Activated naive CD8-positive, alpha-beta T cell treated with anti-CD3 and anti-CD28 coated beads for 36 hours (primary cell): ENCODE results near the gene TRANK1. TPM values are rescaled to one million over a fixed set of nuclear protein-coding genes. Genes with fewer than 3 reads are reported as not detected.
A peak's percentile ranks its signal among the peaks of the same experiment; 100 is the strongest.

Experiments used
- DNase-seq: peaks from one replicate; pipeline ENCODE4 v3.0.0; 2021
- H3K27ac Mint-ChIP-seq: one replicate; pipeline ENCODE4 v1.8.0; 2022; ENCODE audit warnings: mild to moderate bottlenecking, moderate library complexity, mixed read lengths
- H3K27me3 Mint-ChIP-seq: one replicate; pipeline ENCODE4 v1.8.0; 2022; ENCODE audit warnings: mild to moderate bottlenecking, mixed read lengths
- H3K36me3 Mint-ChIP-seq: one replicate; pipeline ENCODE4 v1.8.0; 2021; ENCODE audit warnings: mild to moderate bottlenecking, mixed read lengths
- H3K4me1 Mint-ChIP-seq: one replicate; pipeline ENCODE4 v1.8.0; 2021; ENCODE audit warnings: mixed read lengths
- H3K4me3 Mint-ChIP-seq: one replicate; pipeline ENCODE4 v1.8.0; 2022; ENCODE audit warnings: mild to moderate bottlenecking, moderate library complexity, mixed read lengths
- H3K9me3 Mint-ChIP-seq: one replicate; pipeline ENCODE4 v1.8.0; 2022; ENCODE audit warnings: mixed read lengths
- total RNA-seq, 2 experiments: library from RNA; stranded (reverse); gene quantifications; one replicate each; pipeline ENCODE4 v1.2.3, GENCODE V29; 2021

TRANK1 gene
- total RNA-seq, 2 experiments from 2014 or later, result 17.2 to 20.7 TPM

DNA sequence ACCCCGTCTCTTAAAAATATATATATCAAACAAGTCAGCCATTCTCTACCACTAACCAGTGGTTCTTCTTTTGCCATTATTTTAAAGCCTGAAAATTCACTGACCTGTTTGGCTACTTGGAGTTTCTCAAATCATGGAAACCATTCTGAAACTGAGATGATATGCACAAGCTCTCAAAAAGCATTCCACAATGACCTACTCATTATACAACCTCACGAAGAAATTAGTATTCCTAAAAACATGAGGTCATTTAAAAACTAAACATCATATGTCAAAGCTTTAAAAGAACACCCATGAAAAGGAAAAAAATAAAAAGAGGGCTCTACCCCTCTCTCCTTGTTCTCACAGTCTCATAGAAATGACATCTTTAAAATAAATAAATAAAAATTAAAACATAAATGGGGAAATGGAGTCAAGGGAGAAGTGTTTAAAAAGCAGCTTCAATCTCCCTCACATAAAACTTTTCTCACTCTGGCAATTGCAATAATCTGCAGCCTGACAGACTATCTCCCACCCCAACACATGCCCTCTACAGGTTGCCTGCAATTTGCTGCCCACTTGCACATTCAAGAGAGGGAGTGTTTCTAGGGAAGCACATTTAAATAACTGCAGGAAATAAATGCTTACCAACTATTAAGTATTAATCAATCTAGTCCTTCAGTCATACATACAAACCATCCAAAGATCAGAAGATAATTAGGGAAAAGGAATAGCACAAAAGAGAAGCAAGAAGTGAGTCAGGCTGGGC lies 73.3 kb downstream of the TRANK1 start:
- Mint-ChIP-seq H3K4me3 (no peak overlapping the region), H3K4me1 (peaks cover 16% of the 10 kb centered on the region), H3K9me3 (no peaks in the 10 kb centered on the region), H3K27ac (no peak overlapping the region), H3K27me3 (no peaks in the 10 kb centered on the region), H3K36me3 (no peaks in the 10 kb centered on the region)
- no peak for DNase-seq

DNA sequence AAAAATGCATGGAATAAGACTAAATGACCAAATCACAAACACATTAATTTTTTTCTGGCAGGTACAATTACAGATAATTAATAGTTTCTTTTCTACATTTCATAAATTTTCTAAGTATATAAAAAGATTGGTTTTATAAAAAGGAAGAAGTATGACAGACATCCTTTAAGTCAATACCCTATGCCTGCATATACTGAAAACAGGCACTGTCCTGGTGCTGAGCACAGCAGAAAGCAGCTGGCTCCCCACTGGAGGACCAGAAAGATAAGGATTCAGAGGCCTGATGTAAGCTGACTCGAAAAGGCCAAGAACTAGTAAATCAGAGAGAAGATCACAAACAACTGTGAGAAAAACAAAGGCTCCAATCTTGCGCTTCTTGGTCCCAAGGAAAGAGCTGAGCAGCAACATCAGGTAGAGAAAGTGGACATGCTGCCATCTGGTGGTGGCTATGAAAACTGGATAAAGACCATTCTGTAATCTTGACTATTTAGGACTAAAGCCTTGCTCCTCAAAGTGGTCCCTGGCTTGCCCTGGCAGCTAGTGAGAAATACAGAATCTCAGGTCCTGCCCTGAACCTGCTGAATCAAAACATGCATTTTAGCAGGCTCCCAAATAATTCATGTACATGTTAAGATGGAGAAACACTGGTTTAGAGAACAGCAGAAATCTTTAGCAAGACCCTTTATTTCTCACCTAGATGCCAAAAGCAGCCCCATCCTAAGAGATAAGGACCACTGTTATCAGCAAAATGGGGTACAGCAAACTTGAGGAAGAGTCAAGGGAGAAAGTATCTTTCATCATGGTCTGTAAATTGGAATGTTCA lies 76.0 kb downstream of the TRANK1 start:
- peak; percentile 40 for DNase-seq
- peaks cover 9% of the 10 kb centered on the region for H3K36me3 Mint-ChIP-seq
- no peak overlapping the region for H3K27ac Mint-ChIP-seq
- H3K4me3 Mint-ChIP-seq, result no peak overlapping the region
- no peaks in the 10 kb centered on the region for H3K27me3 Mint-ChIP-seq
- peaks cover 20% of the 10 kb centered on the region for H3K4me1 Mint-ChIP-seq
- H3K9me3 Mint-ChIP-seq, result no peaks in the 10 kb centered on the region

DNA sequence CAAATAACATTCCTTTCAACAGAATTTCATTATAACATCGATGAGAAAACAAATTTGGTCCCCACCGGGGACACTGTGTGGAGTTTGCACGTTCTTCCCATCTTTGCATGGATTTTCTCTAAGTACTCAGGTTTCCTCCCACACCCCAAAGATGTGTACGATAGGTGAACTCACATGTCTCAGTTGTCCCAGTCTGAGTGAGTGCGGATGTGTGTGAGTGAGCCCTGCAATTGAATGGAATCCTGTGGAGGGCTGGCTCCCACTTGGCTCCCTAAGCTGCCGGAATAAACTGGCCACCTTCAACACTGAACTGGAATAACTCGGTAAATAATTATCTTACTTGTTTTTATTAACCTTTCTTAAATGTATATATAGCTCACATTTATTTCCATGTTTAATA lies 77.0 kb downstream of the TRANK1 start:
- DNase-seq, result no peak
- Mint-ChIP-seq H3K4me3 (no peak overlapping the region), H3K27me3 (no peaks in the 10 kb centered on the region), H3K36me3 (peaks cover 16% of the 10 kb centered on the region), H3K27ac (no peak overlapping the region), H3K9me3 (no peaks in the 10 kb centered on the region), H3K4me1 (peaks cover 21% of the 10 kb centered on the region)

DNA sequence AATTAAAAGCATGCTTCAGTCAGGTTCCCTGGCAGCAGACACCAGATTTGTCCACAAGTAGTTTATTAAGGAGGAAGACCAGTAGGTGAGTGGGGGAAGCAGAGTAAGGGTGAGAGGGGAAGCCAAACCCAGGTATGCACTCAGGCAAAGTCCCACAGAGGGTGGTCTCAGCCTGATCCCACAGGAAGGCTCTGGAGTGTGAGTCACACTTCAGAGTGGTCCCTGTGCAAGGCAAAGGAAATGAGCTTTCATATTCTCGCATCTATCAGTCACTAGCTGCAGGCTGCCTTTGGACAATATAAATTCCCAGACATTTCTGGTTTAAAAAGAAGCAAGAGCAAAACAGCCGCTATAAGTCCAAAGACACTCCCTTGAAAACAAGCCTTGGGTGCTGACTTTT lies 78.5 kb downstream of the TRANK1 start:
- Mint-ChIP-seq H3K4me3 (no peak overlapping the region), H3K4me1 (peaks cover 21% of the 10 kb centered on the region), H3K36me3 (peaks cover 20% of the 10 kb centered on the region), H3K27me3 (no peaks in the 10 kb centered on the region), H3K9me3 (no peaks in the 10 kb centered on the region), H3K27ac (no peak overlapping the region)
- no peak for DNase-seq

DNA sequence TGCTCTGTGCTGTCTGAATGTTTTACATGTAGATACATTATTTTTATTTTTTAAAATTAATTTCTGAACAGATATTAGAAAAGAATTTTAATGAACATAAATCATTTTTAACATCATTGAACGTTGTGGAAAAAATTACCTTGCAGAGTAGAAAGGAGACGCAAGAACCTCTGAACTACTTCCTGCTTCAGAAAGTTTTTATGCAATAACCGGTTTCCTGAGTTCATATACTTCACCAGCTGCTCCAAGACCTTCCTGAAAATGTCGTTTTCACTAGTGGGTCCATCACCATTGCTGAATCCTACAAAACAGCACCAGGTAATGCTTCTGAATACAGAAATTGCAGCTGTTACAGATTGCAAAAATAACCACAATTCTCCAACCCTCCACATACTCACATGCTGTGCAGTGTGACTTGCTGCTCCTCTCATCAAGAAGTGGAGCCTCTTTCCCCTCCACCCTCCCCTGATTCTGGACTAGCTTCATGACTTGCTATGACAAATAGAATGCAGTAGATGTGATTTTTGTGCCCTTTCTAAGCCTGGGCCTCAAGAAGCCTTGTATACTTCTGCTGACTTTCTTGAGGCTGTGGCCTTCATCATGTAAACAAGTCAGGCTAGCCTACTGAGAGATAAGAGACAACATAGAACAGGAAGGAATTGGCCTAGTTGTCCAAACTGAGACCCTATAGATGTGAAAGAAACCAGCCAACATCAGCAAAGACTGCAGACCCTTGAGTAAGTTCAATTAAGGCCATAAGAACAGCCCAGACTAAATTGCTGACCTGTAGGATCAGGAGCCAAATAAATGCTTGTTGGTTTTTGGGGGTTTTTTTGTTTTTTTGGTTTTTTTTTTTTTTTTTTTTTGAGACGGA lies 80.4 kb downstream of the TRANK1 start:
- no peaks in the 10 kb centered on the region for H3K9me3 Mint-ChIP-seq
- peaks cover 21% of the 10 kb centered on the region for H3K4me1 Mint-ChIP-seq
- no peaks in the 10 kb centered on the region for H3K27me3 Mint-ChIP-seq
- H3K36me3 Mint-ChIP-seq, result peaks cover 25% of the 10 kb centered on the region
- no peak for DNase-seq
- no peak overlapping the region for H3K4me3 Mint-ChIP-seq
- H3K27ac Mint-ChIP-seq, result peak overlapping the region; percentile 52

DNA sequence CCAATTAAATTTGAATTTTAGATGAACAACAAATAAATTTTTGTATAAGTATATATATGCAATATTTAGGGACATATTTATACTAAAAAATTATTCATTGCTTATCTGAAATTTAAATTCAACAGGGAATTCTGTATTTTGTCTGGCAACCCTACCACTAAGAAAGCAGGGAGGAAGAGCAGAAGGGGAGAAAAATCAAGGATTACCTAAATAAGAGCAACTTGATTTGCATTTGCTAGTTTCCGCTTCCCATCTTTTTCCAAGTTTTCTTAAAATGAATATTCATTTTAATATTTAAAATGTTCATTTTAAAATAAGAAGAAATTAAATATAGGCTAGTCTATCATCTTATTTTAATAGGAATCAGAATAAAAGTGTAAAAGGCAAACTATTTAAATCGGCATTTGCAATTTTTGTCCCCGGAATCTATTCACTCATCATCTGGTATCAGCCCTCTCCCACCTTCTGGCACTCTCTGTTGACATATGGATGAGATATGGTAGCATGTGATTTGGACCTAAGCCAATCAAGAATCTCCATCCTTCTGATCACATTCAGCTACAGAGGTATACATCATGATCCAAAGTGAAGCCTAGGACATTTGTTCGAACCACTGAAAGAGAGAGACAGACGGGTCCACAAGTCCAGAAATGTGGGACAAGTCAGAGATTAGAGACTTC lies 82.6 kb downstream of the TRANK1 start:
- Mint-ChIP-seq H3K27me3 (no peaks in the 10 kb centered on the region), H3K27ac (no peak overlapping the region), H3K4me1 (peaks cover 16% of the 10 kb centered on the region), H3K36me3 (peaks cover 25% of the 10 kb centered on the region), H3K9me3 (no peaks in the 10 kb centered on the region), H3K4me3 (no peak overlapping the region)
- DNase-seq, result no peak

DNA sequence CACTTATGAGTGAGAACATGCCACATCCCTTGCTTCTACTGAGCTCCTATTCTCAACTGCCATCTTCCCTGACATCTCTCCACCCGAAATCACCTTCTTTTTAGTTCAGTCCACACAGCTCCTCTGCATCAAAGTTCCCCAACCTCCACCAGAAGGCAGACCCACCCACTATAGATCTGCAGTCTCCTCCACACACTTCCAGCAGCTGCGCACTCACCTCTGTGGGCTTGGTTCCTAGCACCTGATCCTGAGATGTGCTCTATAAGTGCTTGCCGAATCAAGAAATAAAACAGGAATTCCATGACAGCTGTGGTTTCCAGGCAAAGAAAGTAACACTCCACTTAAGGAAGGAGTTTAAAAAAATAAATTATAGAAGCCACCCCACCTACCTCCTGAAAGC lies 85.4 kb downstream of the TRANK1 start:
- H3K4me3 Mint-ChIP-seq, result no peak overlapping the region
- peaks cover 5% of the 10 kb centered on the region for H3K4me1 Mint-ChIP-seq
- no peaks in the 10 kb centered on the region for H3K27me3 Mint-ChIP-seq
- H3K9me3 Mint-ChIP-seq, result no peaks in the 10 kb centered on the region
- no peak for DNase-seq
- no peak overlapping the region for H3K27ac Mint-ChIP-seq
- H3K36me3 Mint-ChIP-seq, result peaks cover 21% of the 10 kb centered on the region

DNA sequence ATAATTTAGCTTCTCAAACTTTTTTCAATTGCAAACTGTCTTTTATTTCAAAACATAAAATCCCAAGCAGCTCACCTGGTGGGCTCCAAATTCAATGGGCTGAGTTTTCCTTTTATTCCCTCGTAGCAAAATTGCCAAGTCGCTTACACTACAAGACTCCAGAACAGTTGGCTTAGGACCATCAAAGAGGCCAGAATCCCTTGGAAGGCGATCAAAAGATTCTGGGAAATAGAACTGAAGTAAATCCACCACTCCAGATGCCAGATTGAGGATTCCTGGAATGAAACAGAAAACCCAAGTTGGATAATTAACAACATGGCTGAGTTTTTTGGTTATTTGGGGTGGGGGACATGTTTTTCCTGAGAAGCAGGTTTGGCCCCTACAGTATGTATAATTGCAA lies 92.8 kb downstream of the TRANK1 start:
- H3K9me3 Mint-ChIP-seq, result no peaks in the 10 kb centered on the region
- no peaks in the 10 kb centered on the region for H3K27me3 Mint-ChIP-seq
- peaks cover 14% of the 10 kb centered on the region for H3K36me3 Mint-ChIP-seq
- H3K27ac Mint-ChIP-seq, result no peak overlapping the region
- DNase-seq, result no peak
- H3K4me3 Mint-ChIP-seq, result no peak overlapping the region
- H3K4me1 Mint-ChIP-seq, result no peaks in the 10 kb centered on the region

DNA sequence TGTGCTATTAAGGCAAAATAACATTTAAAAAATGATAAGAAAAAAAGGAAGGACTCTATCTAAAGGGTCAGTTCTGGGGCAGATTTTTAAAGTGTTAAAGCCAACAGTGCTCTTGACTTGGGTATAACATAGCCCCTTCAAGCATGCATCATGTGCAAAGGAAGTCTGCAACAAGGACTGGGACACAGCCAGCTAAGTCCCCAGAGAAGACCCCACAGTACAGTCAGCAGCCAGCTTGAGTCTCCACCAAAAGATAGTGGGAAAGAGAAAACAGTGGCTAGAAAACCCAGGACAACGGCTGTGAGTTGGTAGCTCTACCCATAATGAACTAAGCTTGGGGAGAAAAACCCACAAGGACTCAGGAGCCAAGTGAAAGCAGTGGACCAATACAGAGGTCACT lies 94.1 kb downstream of the TRANK1 start:
- Mint-ChIP-seq H3K36me3 (peaks cover 22% of the 10 kb centered on the region), H3K4me3 (no peak overlapping the region), H3K9me3 (no peaks in the 10 kb centered on the region), H3K27ac (no peak overlapping the region), H3K4me1 (peaks cover 4% of the 10 kb centered on the region), H3K27me3 (no peaks in the 10 kb centered on the region)
- no peak for DNase-seq

DNA sequence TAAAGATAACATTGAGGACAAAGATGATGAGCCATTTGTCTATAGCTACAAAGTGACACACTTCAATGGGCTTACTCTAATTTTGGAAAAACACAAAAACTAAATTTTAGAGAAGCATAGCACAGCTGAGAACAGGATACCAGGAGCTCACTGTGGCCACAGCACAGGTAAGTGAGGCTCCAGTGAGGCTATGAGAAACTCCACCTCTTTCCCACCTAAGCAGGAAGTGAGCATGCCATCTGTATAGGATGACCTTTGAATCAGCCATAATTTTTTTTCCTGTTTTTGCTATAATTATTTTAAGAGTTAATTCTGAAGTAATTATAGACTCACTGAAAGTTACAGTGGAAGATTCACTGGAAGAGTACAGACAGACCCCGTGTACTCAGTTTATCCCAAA lies 98.4 kb downstream of the TRANK1 start:
- H3K27me3 Mint-ChIP-seq, result no peaks in the 10 kb centered on the region
- H3K4me3 Mint-ChIP-seq, result no peak overlapping the region
- no peak overlapping the region for H3K27ac Mint-ChIP-seq
- peaks cover 8% of the 10 kb centered on the region for H3K9me3 Mint-ChIP-seq
- DNase-seq, result no peak
- H3K4me1 Mint-ChIP-seq, result peaks cover 27% of the 10 kb centered on the region
- H3K36me3 Mint-ChIP-seq, result peaks cover 40% of the 10 kb centered on the region

DNA sequence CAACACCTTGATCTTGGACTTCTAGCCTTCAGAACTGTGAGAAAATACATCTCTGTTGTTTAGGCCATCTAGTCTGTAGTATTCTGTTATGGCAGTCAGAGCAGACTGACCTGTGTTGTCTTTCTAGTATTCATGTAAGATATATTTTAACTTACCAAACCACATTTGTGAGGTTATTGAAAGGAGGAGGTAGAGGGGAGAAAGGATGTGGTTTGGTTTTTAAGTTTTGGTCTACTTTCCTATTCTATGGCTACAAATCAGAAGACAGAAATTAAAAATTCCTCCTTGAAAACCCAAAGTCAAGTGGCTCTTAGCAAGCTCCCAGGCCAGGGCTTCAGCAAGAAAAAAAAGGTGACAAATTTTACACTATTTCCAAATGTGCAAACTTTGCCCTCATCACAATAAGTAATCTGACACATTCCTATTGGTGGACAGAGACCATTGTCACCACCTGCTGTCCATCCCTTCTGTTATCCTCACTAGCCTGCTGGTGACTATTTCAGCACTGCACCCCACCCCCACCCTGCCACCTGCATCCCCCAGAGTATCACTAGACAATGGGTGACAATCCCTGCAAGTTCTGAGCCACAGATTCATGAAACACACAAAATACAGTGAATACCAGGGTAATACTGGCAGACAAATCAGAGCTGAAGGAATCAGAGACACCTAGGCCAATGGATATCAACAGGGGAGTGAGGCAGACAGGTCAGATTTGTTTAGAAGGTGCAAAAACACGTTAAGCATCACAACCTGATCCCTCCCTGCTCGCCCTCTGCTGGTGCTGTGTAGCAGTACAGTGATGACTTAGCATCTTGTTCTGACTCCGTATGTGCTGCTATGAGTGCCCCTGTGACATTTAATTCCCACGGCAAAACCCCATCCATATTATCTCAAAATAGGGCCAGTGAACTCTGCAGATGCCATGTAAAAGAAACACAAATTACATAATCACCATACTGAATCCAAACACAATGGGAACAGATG lies 101.5 kb downstream of the TRANK1 start:
- no peak overlapping the region for H3K4me3 Mint-ChIP-seq
- H3K4me1 Mint-ChIP-seq, result peaks cover 28% of the 10 kb centered on the region

DNA sequence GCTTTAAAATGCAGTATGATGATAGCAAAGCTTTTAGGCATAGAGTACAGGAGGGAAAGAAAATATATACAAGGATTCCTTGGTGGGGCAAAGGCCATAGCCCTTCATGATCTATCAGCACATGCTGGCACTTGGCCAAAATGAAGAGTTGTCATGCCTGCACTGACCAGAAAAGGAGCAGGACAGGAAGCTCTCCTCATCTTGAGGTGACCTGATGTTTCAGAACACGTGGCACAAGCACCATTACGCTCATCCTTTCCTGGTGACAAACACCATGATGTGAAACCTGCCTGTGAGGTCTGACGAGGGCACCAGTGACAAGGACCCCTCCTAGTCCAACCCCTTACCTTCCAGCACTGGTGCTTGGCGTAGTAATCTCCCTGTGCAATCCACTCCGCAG lies 102.6 kb downstream of the TRANK1 start:
- no peaks in the 10 kb centered on the region for H3K27me3 Mint-ChIP-seq
- peak overlapping the region; percentile 23 for H3K27ac Mint-ChIP-seq
- peaks cover 28% of the 10 kb centered on the region for H3K4me1 Mint-ChIP-seq
- DNase-seq, result no peak
- peaks cover 44% of the 10 kb centered on the region for H3K36me3 Mint-ChIP-seq
- peaks cover 10% of the 10 kb centered on the region for H3K9me3 Mint-ChIP-seq
- H3K4me3 Mint-ChIP-seq, result no peak overlapping the region

More for the DNA sequence above, 101.5 kb downstream of the TRANK1 start:
- peak; percentile 56 for DNase-seq
- Mint-ChIP-seq H3K9me3 (peaks cover 10% of the 10 kb centered on the region), H3K27me3 (no peaks in the 10 kb centered on the region), H3K27ac (peak overlapping the region; percentile 35), H3K36me3 (peaks cover 44% of the 10 kb centered on the region)

DNA sequence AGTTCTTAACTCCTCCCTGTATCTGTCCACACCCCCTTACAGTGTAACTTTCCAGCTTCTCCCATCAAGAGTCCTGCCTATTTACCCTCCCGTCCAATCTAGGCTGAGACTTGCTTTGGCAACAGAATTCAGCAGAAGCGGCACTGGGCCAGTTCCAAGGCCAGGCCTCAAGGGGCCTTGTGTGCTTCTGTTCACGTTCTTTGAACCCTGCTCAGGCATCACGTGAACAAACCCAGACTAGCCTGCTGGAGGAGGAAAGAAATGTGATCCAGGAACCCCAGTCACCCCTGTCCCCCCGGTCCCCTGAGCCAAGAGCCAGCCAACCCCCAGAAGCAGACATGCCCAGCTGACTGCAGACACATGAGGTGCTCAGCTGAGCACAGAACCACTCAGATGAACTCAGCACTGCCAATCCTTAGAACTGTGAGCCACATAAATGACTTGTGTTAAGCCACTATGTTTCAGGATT lies 104.4 kb downstream of the TRANK1 start:
- no peak for DNase-seq
- Mint-ChIP-seq H3K9me3 (peaks cover 10% of the 10 kb centered on the region), H3K36me3 (peaks cover 31% of the 10 kb centered on the region), H3K4me3 (no peak overlapping the region), H3K27ac (no peak overlapping the region), H3K4me1 (peaks cover 30% of the 10 kb centered on the region), H3K27me3 (no peaks in the 10 kb centered on the region)
